HepG2 (cell line): ENCODE results near the gene RUNDC1. TPM values are rescaled to one million over a fixed set of nuclear protein-coding genes. Genes with fewer than 3 reads are reported as not detected.

Experiments
- ADNP ChIP-seq: sonication (generic); formaldehyde crosslinking; IDR thresholded peaks from 2 replicates; pipeline ENCODE4 v1.4.0; 2020; ENCODE audit warnings: missing genetic modification reagents
- DDIT3 ChIP-seq: sonication (generic); formaldehyde crosslinking; IDR thresholded peaks from 2 replicates; pipeline ENCODE4 v1.4.0; 2020; ENCODE audit warnings: mild to moderate bottlenecking, missing genetic modification reagents
- FOXA3 ChIP-seq: IDR thresholded peaks from 2 replicates; pipeline ENCODE4 v1.6.1; 2016; ENCODE audit warnings: missing genetic modification reagents, missing compliant biosample characterization
- GABPA ChIP-seq, 2 experiments: IDR thresholded peaks; 2 replicates each; pipeline ENCODE4 v1.6.1; 2011 to 2016; ENCODE audit warnings: low read depth in 2 of 2, low read length in 1 of 2, missing biosample characterization in 1 of 2, missing genetic modification characterization in 1 of 2
- JUNB ChIP-seq: sonication (generic); formaldehyde crosslinking; IDR thresholded peaks from 2 replicates; pipeline ENCODE4 v1.8.0; 2022; ENCODE audit warnings: missing genetic modification reagents, mild to moderate bottlenecking, borderline replicate concordance
- MYPOP ChIP-seq: sonication (generic); formaldehyde crosslinking; IDR thresholded peaks from 2 replicates; pipeline ENCODE4 v1.8.1; 2023; ENCODE audit warnings: mild to moderate bottlenecking, moderate library complexity, missing genetic modification reagents
- PCBP2 ChIP-seq: fragments of 200-400 bp; formaldehyde crosslinking; optimal IDR thresholded peaks from 2 replicates; pipeline ENCODE3; 2018; ENCODE audit warnings: low read length, low read depth; ENCODE audit not compliant: poor library complexity, severe bottlenecking
- PRDM10 ChIP-seq: sonication (generic); formaldehyde crosslinking; IDR thresholded peaks from 2 replicates; pipeline ENCODE4 v1.4.0; 2020; ENCODE audit warnings: low read depth, missing genetic modification reagents
- SKIL ChIP-seq: sonication (generic); formaldehyde crosslinking; IDR thresholded peaks from 2 replicates; pipeline ENCODE4 v1.8.0; 2022; ENCODE audit warnings: missing genetic modification reagents, mild to moderate bottlenecking, moderate library complexity, borderline replicate concordance
- USF2 ChIP-seq, 2 experiments: sonication (generic) in 1 of 2; formaldehyde crosslinking in 1 of 2; IDR thresholded peaks; 2 replicates each; pipeline versions ENCODE4 v1.5.1 to v1.6.1; 2011 to 2020; ENCODE audit warnings: borderline replicate concordance in 1 of 2, low read depth in 1 of 2, low read length in 1 of 2, mild to moderate bottlenecking in 1 of 2, missing genetic modification reagents in 1 of 2, moderate library complexity in 1 of 2
- ZFP82 ChIP-seq: sonication (generic); formaldehyde crosslinking; IDR thresholded peaks from 2 replicates; pipeline ENCODE4 v1.5.1; 2020; ENCODE audit warnings: mild to moderate bottlenecking, missing genetic modification reagents, borderline replicate concordance
- ZKSCAN8 ChIP-seq: IDR thresholded peaks from 2 replicates; pipeline ENCODE4 v1.6.1; 2016; ENCODE audit warnings: borderline replicate concordance, missing genetic modification reagents, missing compliant biosample characterization
- ZNF101 ChIP-seq: sonication (generic); formaldehyde crosslinking; IDR thresholded peaks from 2 replicates; pipeline ENCODE4 v1.4.0; 2020; ENCODE audit warnings: mild to moderate bottlenecking, low read depth, missing genetic modification reagents, borderline replicate concordance
- ZNF24 ChIP-seq: fragments of 450-650 bp; IDR thresholded peaks from 2 replicates; pipeline ENCODE4 v1.6.1; 2017; ENCODE audit warnings: antibody characterized with exemption, mild to moderate bottlenecking
- ZNF766 ChIP-seq: sonication (generic); formaldehyde crosslinking; IDR thresholded peaks from 2 replicates; pipeline ENCODE4 v1.5.0; 2020; ENCODE audit warnings: missing genetic modification reagents, borderline replicate concordance
- polyA plus RNA-seq, 8 experiments: library from polyadenylated mRNA; depleted of rRNA in 3 of 8; stranded (reverse) in 7 of 8; unstranded in 1 of 8; fragments of >200 nt; fragmentation: Illumina TruSeq in 4 of 8; extraction: Trizol in 4 of 8; gene quantifications; 2 replicates each; pipeline versions ENCODE4 v1.2.1 to v1.2.3, GENCODE V29; 2011 to 2016; ENCODE audit warnings: low read depth in 4 of 8, missing spikeins in 1 of 8, mixed read lengths in 1 of 8; ENCODE audit not compliant: insufficient read depth in 1 of 8
- total RNA-seq, 5 experiments: library from RNA; depleted of rRNA; stranded (reverse); fragments of >200 nt; fragmentation: Illumina TruSeq; extraction: Trizol; gene quantifications; 2 replicates each; pipeline ENCODE4 v1.2.3, GENCODE V29; 2016; ENCODE audit warnings: low read depth in 1 of 5

The RUNDC1 gene
- total and polyA plus RNA-seq, 2 of the 13 experiments (the other 11 are each of a cell fraction or from before 2014, with no cell fraction given), result 10.3 to 11.4 TPM

GRCh38 chr17:42997984-42998938 is 17.9 kb downstream of the RUNDC1 start, which contains the start of gene RPL27 (continued):
- TF ChIP-seq PRDM10 (CRISPR knock-in tag) (peak; percentile 83), USF2 (IDR thresholded peaks at IDR 0.05; ENCODE audit: low read depth, low read length) (no peak), USF2 (CRISPR knock-in tag; IDR thresholded peaks at IDR 0.05; ENCODE audit: borderline replicate concordance) (peak; percentile 74), ZNF24 (peak; percentile 79), ADNP (CRISPR knock-in tag) (no peak), MYPOP (CRISPR knock-in tag) (peak; percentile 95), ZKSCAN8 (CRISPR knock-in tag) (peak; percentile 98), SKIL (CRISPR knock-in tag) (peak; percentile 19; the same call in 1 of the 2 replicates), PCBP2 (no peak), ZFP82 (peak; percentile 83), DDIT3 (0 out of 2 replicates have a peak, but pooled peaks have one; percentile 34), ZNF101 (CRISPR knock-in tag) (peak; percentile 64; the same call in 1 of the 2 replicates), ZNF766 (CRISPR knock-in tag) (peak; percentile 94), FOXA3 (peak; percentile 93), JUNB (no peak), GABPA (IDR thresholded peaks at IDR 0.05; ENCODE audit: low read depth, low read length) (peak; percentile 87), GABPA (CRISPR knock-in tag; IDR thresholded peaks at IDR 0.05; ENCODE audit: low read depth) (peak; percentile 99)
